HG02885 (cell line): ENCODE results near the gene DDX47.
"Not testable (repeated sequence)": the region's sequence is repeated elsewhere in the genome, so short reads cannot be mapped to it uniquely, and the experiment has no call there.

Source experiments
- ATAC-seq: cut with Tn5 transposase; IDR thresholded peaks from one replicate; pipeline ENCODE4 v1.9.1; 2021; ENCODE audit warnings: mild to moderate bottlenecking; ENCODE audit not compliant: unreplicated experiment, poor library complexity

DDX47 gene

GRCh38 chr12:12868477-12869235, 55.5 kb downstream of the DDX47 start:
- no peak for ATAC-seq

DNA sequence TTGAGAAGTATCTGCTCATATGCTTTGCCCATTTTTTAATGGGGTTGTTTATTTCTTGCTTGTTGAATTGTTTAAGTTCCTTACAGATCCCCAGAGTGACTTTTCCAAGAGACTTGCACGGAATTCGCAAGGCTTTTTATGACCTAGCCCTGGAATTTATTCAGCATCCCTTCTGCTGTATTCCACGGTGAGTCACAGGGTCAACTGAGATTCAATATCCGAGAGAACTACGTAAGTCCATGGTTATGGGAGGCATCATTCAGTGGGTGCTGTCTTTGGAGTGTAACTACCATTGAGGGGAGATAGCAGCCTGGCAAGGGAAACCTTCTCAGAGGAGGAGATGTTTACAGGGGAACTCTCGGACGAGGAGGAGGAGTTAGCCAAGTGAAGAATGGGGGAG, 57.3 kb downstream of the DDX47 start:
- ATAC-seq = no peak

DNA sequence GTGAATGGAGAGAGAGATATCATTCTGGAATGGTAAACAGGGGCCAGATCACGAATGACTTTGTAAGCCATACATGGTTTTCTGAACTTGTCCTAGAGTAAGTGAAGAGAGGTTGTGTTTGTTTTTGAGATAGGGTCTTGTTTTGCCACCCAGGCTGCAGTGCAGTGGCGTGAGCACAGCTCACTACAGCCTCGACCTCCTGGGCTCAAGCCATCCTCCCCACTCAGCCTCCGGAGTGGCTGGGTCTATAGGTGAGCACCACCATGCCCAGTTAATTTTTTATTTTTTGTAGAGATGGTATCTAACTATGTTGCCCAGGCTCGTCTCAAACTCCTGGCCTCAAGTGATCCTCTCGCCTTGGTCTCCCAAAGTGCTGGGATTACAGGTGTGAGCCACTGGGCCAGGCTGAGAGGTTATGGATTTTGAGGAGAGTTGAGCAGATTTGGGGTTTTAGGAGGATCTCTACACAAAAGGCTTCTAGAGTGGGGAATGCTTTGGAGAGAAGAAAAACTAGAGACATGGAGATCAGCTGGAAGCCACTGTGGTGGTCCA, 58.5 kb downstream of the DDX47 start:
- ATAC-seq = no peak

- no peak for ATAC-seq
These were observed 59.2 kb downstream of the DDX47 start for GRCh38 chr12:12872139-12872933.

GRCh38 chr12:12872934-12873275, 59.8 kb downstream of the DDX47 start:
- no peak for ATAC-seq

DNA sequence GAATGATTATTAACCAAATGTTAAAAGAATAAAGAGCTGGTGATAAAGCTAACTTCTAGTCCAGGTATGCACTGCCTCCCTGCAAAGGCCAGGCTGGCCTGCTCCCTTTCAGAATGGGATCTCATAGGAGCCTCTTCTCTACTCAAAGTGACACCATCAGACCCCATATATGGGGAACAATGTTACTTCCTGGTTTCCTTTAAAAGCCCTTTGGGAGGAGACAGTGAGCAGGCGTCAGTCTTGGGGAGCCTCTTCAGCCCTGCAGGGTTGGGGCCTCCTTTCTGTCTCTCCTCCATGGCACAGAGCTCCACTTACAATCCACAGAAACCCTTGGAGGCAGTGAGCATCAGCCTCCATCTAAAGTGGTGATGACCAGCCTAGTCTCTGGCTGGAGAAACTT, 60.9 kb downstream of the DDX47 start:
- ATAC-seq = no peak

GRCh38 chr12:12875301-12875700, 62.2 kb downstream of the DDX47 start:
- ATAC-seq = not testable (repeated sequence)

GRCh38 chr12:12877153-12877768, 64.1 kb downstream of the DDX47 start:
- ATAC-seq = no peak

GRCh38 chr12:12877781-12878455, 64.8 kb downstream of the DDX47 start:
- no peak for ATAC-seq
